LNCAP (cell line): ENCODE measurements around the gene EIF4EBP3.

Source experiments
- TF ChIP-seq, protein P1 (sequence below): fragments of 450-650 bp; IDR thresholded peaks from 2 replicates; pipeline ENCODE4 v1.5.1; 2017; ENCODE audit warnings: mild to moderate bottlenecking

Gene EIF4EBP3

DNA sequence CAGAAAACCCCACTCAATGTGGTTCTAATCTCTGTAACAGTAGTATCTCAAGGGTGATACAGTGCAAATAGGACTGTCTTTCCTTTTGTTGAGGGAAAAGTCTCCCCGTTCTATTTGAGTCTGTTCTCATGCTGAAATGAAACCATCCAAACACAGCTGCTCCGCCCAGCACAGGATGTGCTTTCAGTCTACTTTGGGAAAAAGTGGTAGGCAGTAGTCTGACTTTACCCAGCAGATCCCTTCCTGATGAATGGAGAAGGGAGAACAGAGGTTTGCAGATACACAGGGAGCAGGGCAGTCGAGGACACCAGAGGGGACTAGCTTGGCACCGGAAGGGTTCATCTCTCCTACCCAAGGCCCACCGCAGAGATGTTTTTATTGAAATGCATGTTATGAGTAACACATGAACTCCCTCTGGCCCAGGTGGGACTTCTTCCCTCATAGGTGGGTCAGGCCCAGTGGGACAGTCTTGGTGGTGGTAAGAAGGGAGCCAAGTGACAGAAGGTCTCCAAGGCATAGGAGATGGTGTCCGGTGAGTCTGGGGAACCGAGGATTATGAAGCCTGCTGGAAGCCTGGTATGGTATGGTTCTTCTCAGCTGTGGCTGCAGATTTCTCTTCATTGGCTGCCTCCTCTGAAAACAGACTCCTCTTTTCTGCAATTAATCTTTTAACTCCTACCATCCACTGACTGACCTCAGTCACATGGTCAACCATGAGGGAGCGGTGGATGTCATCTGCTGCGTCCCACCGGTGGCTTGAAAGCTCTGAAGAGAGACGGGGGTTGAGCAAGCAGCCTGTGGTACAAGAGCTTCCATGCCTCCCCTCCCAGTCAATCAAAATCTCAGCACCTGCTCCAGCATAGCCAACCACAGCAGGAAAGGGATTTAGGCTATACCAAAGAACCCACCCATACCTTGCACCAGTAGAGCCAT lies 3.0 kb downstream of the EIF4EBP3 start:
- TF ChIP-seq, protein P1, sequence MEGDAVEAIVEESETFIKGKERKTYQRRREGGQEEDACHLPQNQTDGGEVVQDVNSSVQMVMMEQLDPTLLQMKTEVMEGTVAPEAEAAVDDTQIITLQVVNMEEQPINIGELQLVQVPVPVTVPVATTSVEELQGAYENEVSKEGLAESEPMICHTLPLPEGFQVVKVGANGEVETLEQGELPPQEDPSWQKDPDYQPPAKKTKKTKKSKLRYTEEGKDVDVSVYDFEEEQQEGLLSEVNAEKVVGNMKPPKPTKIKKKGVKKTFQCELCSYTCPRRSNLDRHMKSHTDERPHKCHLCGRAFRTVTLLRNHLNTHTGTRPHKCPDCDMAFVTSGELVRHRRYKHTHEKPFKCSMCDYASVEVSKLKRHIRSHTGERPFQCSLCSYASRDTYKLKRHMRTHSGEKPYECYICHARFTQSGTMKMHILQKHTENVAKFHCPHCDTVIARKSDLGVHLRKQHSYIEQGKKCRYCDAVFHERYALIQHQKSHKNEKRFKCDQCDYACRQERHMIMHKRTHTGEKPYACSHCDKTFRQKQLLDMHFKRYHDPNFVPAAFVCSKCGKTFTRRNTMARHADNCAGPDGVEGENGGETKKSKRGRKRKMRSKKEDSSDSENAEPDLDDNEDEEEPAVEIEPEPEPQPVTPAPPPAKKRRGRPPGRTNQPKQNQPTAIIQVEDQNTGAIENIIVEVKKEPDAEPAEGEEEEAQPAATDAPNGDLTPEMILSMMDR = no peak

DNA sequence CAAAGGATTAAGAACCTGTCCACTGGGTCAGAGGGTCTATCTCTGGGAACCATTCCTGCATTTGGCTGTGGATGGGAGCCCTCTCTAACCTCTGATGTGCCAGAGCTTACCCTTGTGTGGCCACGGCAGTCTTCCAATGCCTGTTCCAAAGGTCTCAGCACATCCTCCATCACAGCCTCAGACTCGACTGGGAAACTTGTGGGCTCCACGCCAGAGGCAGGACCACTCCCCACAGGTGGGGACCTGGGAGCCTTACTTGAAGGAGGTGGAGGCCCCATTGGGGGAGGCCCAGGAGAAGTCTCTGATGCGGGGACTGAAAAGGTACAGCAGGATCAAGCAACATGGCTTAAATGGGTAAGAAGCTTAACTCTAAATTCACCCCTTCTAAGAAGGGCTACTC lies 4.4 kb downstream of the EIF4EBP3 start:
- TF ChIP-seq, protein P1 = no peak

DNA sequence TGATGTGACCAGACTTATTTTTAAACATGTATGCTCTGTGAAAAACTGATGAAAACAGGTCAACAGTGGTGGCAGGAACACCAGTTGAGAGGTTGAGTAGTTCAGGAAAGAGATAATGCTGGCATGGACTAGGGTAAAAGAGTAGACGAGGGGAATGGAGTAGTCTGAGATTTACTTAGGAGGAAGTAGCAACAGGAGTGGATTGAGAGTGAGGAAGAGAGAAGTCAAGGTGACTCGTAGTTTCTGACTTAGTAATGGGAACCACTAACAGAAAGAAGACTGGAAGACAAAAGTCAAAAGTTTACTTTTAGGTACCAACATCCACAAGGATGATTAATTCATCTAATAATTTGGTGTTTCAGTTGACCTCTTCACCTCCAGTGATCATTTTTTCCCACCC lies 6.2 kb downstream of the EIF4EBP3 start:
- TF ChIP-seq, protein P1 = no peak

DNA sequence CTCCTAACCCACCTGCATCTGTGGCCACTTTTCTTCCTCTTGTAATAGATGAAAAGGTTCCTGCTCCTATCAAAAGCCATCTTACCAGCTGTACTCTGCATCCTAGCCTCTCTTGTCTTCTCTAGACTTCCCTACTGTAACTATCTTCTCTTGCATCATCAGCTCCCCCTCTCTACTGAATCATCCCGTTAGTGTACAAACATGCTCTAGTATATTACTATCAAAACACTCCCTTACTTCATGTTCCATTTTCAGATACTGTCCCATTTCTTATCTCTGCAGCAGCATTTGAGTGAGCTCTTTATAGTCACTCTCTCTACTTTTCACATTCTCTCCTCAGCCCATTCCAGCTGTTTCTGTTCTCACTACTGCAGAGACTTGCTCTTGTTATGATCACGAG lies 7.0 kb downstream of the EIF4EBP3 start:
- TF ChIP-seq, protein P1 = no peak

DNA sequence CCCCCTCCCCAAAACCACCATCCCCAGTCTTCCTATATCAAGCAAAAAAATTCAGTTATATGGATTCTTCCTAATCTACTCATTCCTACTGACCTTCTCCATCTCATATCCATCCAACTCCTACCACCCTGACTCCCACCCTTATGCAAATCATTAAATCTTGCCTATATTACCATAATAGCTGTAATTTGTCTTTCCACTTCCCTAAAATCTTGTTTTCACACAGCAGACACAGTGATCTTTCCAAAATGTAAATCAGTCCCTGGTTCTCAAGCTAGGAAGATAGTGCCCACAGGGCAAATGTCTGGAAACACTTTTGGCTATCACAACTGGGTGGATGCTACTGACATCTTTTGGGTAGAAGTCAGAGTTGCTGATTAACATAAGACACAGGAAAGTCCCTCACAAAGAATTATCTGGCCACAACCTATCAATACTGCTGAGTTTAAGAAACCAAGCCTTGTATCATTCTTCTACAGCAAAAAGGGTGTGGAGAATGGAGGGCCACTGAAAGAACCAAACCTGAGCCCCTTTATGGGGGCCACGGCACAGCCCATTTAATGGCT lies 8.4 kb downstream of the EIF4EBP3 start:
- TF ChIP-seq, protein P1 = no peak

DNA sequence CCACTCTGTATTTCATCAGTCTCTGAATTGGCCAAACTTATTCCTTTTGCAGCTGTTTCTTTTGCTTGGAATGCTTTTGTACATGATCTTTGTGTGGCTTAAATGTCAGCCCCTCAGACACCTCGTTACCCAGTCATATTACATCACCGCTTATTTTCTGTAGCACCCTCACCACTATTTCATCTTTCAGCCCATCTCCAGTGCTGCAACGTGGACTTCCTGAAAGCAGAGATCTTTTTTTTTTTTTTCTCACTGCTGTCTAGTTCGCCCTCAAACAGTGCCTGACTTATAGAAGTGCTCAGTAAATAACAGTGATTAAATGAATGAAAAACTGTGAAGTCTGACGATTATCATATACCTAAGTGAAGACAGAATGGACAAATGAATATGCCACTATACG lies 9.0 kb downstream of the EIF4EBP3 start:
- TF ChIP-seq, protein P1 = no peak

DNA sequence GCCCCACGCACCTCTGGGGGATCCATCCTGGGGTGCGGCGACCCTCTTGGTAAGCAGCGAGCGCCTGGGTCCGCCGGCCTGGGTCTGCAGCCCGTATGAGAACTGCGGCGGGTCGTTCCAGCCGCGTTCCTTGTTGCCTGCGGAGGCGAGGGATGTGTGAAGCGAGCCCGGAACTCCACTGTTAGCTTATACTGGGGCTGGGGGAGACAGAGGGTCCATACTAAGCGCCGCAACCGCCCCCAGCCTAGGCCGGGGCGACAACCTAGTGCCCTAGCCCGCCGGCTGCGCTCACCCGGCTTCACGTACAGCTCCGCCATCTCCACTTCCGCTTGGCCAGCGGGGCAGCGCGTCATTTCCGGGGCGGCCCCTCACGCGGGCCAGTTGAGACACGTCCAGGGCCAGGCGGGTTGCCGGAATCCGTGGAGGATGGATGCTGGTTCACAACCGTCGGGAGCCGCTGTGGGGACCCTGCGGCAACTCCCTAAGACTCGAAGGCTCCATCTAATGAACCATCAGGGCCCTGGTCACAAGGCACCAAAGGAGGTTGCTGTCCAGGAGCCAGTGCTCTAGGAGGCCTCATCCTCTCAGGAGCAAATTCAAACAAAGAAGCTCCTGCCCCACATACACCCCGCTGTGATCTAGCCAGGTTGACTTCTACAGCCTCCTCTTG lies 9.8 kb downstream of the EIF4EBP3 start, which contains the start of gene SRA1:
Gene SRA1 (minus strand): TSS at position 338 of the 670 bp plus-strand sequence. CDS start 21 bp downstream, at position 317.
- TF ChIP-seq, protein P1 = no peak
